Spinal cord (tissue), 10 donors: Measurements from ENCODE around the gene RGPD3. TPM values are rescaled to one million over a fixed set of nuclear protein-coding genes. Genes with fewer than 3 reads are reported as not detected.
"Not testable (repeated sequence)": the region's sequence is repeated elsewhere in the genome, so short reads cannot be mapped to it uniquely, and the experiment has no call there.

Experiments
- DNase-seq, 6 donors: peaks; one replicate each; pipeline versions ENCODE4 v3.0.0 to v3.0.0-alpha.2; 2013 to 2015; ENCODE audit warnings: low spot score in 6 of 6, low read depth in 4 of 6
- H3K27ac ChIP-seq: one replicate; pipeline ENCODE4 v1.5.1; 2013; ENCODE audit warnings: low read depth, low read length, control low read depth
- H3K27me3 ChIP-seq: one replicate; pipeline ENCODE4 v1.6.1; 2013; ENCODE audit warnings: low read length; ENCODE audit not compliant: control insufficient read depth, insufficient read depth
- H3K36me3 ChIP-seq: one replicate; pipeline ENCODE4 v1.6.1; 2013; ENCODE audit warnings: low read length; ENCODE audit not compliant: control insufficient read depth, insufficient read depth
- H3K4me1 ChIP-seq: one replicate; pipeline ENCODE4 v1.6.1; 2013; ENCODE audit warnings: low read length; ENCODE audit not compliant: control insufficient read depth, insufficient read depth
- H3K4me3 ChIP-seq: one replicate; pipeline ENCODE4 v1.5.1; 2013; ENCODE audit warnings: low read depth, low read length, control low read depth
- H3K9me3 ChIP-seq: one replicate; pipeline ENCODE4 v1.6.1; 2013; ENCODE audit warnings: low read length; ENCODE audit not compliant: control insufficient read depth, insufficient read depth
- WGBS: methylation state at CpG from one replicate; pipeline ENCODE4 v1.1.5; 2013; ENCODE audit warnings: missing lambda C conversion rate; ENCODE audit not compliant: insufficient coverage; 5-methylcytosine and 5-hydroxymethylcytosine counted together
- long read RNA-seq, 4 donors: transcript quantifications; one replicate each; lab custom pipeline, GENCODE V29; 2026
- polyA plus RNA-seq, 2 donors: library from polyadenylated mRNA; unstranded; fragments of 120-200 nt; gene quantifications; one replicate each; pipeline ENCODE4 v1.2.1, GENCODE V29; 2013; ENCODE audit not compliant: insufficient read length in 2 of 2
- total RNA-seq, 2 donors: library from RNA; depleted of rRNA in 1 of 2; stranded (reverse); fragments of 120-200 nt in 1 of 2; fragments of >200 nt in 1 of 2; gene quantifications; one replicate each; pipeline versions ENCODE4 v1.2.3 to v1.2.4, GENCODE V29; 2013 to 2014
- donor health status: healthy.

Gene RGPD3
- total RNA-seq = under 1 TPM; 0.50 to 0.88 TPM
- under 1 TPM; 0.20 to 0.35 TPM for polyA plus RNA-seq
- long read RNA-seq, donor 1 = 0 reads
- long read RNA-seq, donor 2 = 0 reads
- long read RNA-seq, donor 3 = 0 reads
- long read RNA-seq, donor 4 = 0 reads

DNA sequence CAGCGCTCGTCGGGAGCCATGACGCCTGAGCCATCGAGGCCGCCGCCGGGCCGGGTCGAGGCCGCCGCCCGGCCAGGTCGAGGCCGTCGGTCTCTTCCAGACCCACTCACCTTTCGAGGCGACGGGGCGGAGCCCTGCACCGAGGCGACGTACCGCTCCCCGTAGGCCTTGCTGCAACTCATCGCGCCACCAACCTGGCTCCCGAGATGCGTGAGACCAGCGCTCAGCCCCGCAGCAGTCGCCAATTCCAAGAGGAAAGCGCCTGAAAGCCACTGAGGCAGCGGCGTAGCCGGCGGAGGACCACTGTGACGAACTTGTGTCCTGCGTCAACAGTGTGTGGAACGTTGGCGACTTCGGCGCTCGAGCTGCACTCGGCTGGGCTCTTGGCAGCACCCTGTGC, at the start of gene RGPD3:
RGPD3 (minus strand) TSS at position 307 of the 400 bp plus-strand sequence; CDS start at position 182, 125 bp downstream.
- H3K4me3 ChIP-seq, H3K9me3 ChIP-seq, DNase-seq, H3K4me1 ChIP-seq, H3K36me3 ChIP-seq, H3K27ac ChIP-seq, H3K27me3 ChIP-seq: not testable (repeated sequence)
- WGBS = 94% methylated on average over 38 of the region's 45 CpGs

DNA sequence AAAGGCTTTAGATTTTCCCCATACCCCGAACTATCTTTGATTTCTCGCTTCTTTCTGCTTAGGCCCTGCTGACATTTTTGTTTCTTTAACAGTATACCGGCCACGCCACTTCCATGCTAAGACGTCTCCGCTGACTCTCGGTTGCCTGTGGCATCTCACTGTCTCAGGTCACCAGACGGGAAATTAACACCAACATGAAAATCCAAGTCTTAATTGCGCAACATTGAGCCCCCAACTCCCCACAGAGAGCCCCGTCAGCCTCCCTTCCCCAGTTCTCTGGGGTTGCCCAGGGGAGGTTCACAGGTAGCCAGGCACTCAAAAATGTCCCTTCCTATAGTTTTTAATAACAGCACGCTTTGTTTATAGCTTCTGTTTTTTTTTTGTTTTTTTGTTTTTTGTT, 49.1 kb upstream of the RGPD3 start:
- no peaks in the 10 kb centered on the region for H3K36me3 ChIP-seq
- H3K4me3 ChIP-seq = no peak overlapping the region
- H3K27ac ChIP-seq = no peak overlapping the region
- no peaks in the 10 kb centered on the region for H3K27me3 ChIP-seq
- DNase-seq = no peak
- H3K9me3 ChIP-seq = no peaks in the 10 kb centered on the region
- H3K4me1 ChIP-seq = no peaks in the 10 kb centered on the region
- 95% methylated on average over 10 of the region's 11 CpGs for WGBS

DNA sequence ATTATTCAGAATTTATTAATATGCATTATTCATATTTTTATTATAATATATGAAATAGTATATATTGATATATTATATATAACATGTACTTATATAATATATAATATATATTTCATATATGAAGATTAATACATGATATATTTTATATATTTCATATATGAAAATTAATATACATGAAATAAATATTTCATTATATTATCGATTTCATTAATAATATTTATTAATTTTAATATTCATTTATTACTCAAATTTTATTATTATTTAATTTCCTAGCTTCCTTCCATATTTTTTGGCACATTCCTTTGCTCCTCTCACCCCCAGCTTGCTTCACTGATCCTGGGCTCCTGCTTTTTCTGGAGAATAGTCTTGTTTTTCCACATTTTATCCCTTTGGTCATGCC, 48.7 kb upstream of the RGPD3 start:
- WGBS = no CpG with 5 or more reads among the region's 1 CpG
- DNase-seq = no peak
- Histone ChIP-seq H3K4me1 (no peaks in the 10 kb centered on the region), H3K27ac (no peak overlapping the region), H3K36me3 (no peaks in the 10 kb centered on the region), H3K4me3 (no peak overlapping the region), H3K27me3 (no peaks in the 10 kb centered on the region), H3K9me3 (no peaks in the 10 kb centered on the region)

DNA sequence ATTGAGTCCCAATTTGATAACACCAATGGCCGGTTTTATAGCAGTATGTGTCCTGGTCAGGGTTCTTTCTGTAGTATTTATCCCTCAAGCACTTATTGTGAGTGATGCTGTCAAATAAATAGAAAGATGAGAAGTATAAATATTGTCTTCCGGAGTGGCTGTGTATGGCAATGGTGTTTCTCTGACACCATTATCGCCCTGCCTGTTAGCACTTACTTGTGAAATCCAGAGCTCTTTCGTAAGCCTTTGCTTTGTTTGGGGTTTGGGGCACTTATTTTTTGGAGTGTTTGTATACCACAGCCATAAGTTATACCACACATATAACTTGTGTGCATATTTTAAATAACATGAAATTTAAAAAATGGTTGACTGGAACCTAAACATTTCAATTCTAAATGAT, 48.2 kb upstream of the RGPD3 start:
- no peak overlapping the region for H3K4me3 ChIP-seq
- H3K36me3 ChIP-seq = no peaks in the 10 kb centered on the region
- no peaks in the 10 kb centered on the region for H3K9me3 ChIP-seq
- H3K4me1 ChIP-seq = no peaks in the 10 kb centered on the region
- no peaks in the 10 kb centered on the region for H3K27me3 ChIP-seq
- no CpG with 5 or more reads among the region's 4 CpGs for WGBS
- H3K27ac ChIP-seq = no peak overlapping the region
- no peak for DNase-seq

DNA sequence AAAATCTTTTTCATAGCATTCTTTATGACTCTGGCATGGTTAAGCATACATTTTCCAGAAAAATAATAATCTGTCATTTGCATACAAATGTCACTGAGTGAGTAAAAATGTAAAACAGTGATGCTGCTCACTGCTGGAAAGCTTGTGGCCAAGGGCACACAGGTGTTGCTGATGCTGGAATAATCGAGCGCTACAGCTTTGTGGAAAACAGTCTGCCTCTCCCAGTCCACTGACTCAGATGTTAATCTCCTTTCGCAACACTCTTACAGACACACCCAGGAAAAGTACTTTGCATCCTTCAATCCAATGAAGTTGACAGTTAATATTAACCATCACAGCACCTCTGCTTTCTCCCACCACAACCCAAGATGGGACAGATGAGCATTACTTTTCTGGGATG, 46.6 kb upstream of the RGPD3 start:
- H3K9me3 ChIP-seq, DNase-seq, H3K4me1 ChIP-seq, H3K4me3 ChIP-seq, H3K27me3 ChIP-seq, H3K36me3 ChIP-seq, H3K27ac ChIP-seq: not testable (repeated sequence)
- WGBS = 100% methylated on average over 3 of the region's 3 CpGs

DNA sequence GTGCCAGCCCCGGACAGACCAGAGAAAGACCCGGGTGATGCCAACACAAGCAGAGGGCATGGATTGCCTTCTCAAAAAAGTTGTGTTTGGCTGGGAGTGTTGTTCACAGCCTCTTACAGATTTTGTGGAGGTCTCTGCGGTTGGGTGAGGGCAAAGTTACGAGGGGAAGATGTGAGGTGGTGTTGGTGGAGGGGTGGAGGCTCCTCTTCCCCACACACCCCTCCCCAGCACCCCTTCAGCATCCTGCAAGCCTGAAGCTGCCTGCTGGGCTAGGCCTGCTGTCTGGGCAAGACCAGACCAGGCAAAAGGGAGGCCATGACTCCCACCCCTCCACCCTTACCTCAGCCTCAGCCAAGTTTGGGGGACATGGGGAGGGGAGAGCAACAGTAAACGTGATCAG, 45.2 kb upstream of the RGPD3 start:
- not testable (repeated sequence) for H3K27ac ChIP-seq, H3K4me1 ChIP-seq, H3K4me3 ChIP-seq, H3K9me3 ChIP-seq, H3K36me3 ChIP-seq, H3K27me3 ChIP-seq, DNase-seq
- no CpG with 5 or more reads among the region's 5 CpGs for WGBS

DNA sequence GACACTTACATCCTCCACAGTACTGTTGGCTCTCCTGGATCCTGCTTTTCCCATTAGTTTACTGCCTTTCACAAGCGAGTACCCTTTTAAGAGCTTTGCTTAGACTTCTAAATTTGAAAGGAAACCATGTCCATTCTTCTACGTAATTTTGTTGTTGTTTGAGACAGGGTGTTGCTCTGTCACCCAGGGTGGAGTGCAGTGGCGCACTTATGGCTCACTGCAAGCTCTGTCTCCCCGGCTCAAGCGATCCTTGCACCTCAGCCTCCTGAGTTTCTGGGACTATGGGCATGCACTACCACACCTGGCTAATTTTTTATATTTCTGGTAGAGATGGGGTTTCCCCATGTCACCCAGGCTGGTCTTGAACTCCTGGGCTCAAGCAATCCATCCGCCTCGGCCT, 43.7 kb upstream of the RGPD3 start:
- not testable (repeated sequence) for H3K4me1 ChIP-seq, H3K27ac ChIP-seq, DNase-seq, H3K27me3 ChIP-seq, H3K36me3 ChIP-seq, H3K9me3 ChIP-seq, H3K4me3 ChIP-seq
- WGBS = 100% methylated on average over 3 of the region's 7 CpGs

DNA sequence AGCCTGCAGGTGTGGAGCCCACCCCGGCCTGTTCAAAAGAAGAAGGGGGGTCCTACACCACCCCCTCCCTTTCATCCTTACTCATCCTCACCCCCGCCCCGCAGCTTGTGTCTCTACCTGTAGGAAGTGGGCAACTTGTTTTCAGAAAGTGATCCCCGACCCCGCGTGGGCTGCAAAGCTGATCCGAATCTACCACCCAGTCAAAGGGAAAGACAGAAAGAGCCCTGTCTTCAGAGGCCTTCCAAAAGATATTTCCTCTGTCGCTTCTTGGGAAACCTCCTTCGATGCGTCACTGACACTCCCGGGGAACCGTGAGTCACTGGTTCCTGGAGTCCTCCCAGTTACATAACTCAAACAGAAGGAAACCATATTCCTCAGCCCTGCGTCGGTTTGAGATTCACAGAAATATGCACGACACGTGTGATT, 43.3 kb upstream of the RGPD3 start:
- 77% methylated on average over 7 of the region's 16 CpGs for WGBS
- DNase-seq = peak in 1 of 6 donors; percentile 28
- not testable (repeated sequence) for H3K4me1 ChIP-seq, H3K36me3 ChIP-seq, H3K4me3 ChIP-seq, H3K27me3 ChIP-seq, H3K9me3 ChIP-seq, H3K27ac ChIP-seq

DNA sequence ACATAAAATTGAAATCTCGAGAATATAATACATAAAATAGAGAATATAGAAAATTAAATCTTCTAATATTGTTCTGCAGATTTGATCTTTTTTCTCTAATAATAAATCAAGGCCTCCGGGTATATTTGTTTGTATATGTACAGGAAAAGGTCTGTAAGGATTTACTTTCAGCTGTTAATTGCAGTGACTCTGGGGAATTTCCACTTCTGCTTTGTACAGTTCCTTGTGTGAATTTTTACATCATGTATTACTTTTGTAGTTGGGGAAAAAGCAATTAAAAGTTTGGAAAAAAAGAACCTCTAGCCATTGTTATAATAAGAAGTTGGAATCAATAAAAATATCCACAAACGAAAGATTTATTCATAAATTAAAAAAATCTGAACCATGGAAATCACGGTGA, 42.6 kb upstream of the RGPD3 start:
- not testable (repeated sequence) for H3K27ac ChIP-seq, H3K4me3 ChIP-seq, DNase-seq, H3K27me3 ChIP-seq, H3K36me3 ChIP-seq, H3K4me1 ChIP-seq, H3K9me3 ChIP-seq
- no CpG with 5 or more reads among the region's 4 CpGs for WGBS

DNA sequence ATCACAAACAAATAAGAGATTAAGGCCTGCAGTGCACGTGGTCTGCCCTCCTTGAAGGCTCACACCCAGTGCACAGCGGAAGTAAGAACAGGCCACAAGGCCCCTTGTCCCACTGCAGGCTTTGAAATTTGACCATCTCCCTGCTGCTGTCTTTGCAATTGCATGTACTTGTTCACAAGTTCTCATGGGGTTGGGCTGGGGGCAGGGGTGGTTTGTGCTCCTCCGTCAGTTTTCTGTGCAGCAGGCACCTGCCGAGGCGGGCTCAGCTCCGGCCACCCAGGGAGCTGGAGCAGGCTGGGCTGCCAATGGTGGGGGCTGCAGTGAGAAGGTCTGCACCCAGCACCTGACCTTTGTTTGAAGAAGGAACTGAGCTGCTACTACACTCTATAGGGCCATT, 41.2 kb upstream of the RGPD3 start:
- H3K9me3 ChIP-seq, DNase-seq, H3K27me3 ChIP-seq, H3K4me1 ChIP-seq, H3K36me3 ChIP-seq, H3K27ac ChIP-seq, H3K4me3 ChIP-seq: not testable (repeated sequence)
- no CpG with 5 or more reads among the region's 6 CpGs for WGBS
